Ovary (tissue), 9 donors: ENCODE measurements around the gene FAM151B. TPM values are rescaled to one million over a fixed set of nuclear protein-coding genes. Genes with fewer than 3 reads are reported as not detected.
"Not testable (repeated sequence)": the region's sequence is repeated elsewhere in the genome, so short reads cannot be mapped to it uniquely, and the experiment has no call there.

Source experiments
- DNase-seq, 5 donors: peaks; one replicate each; pipeline ENCODE4 v3.0.0-alpha.2; 2019 to 2020
- H3K27ac ChIP-seq, 2 donors: fragments of 200-600 bp; one replicate each; pipeline versions ENCODE4 v1.5.1 to v1.8.0; 2019 to 2022
- H3K27me3 ChIP-seq: fragments of 200-600 bp; one replicate; pipeline ENCODE4 v1.8.0; 2022
- H3K36me3 ChIP-seq: fragments of 200-600 bp; sonication (generic); one replicate; pipeline ENCODE4 v1.5.1; 2019
- H3K4me1 ChIP-seq: one replicate; pipeline ENCODE4 v1.8.1; 2013; ENCODE audit warnings: mild to moderate bottlenecking, moderate library complexity; ENCODE audit not compliant: insufficient read depth
- H3K4me3 ChIP-seq: fragments of 200-600 bp; sonication (generic); one replicate; pipeline ENCODE4 v1.5.1; 2017
- H3K9me3 ChIP-seq, 2 donors: fragments of 200-600 bp in 1 of 2; sonication (generic) in 1 of 2; one replicate each; pipeline versions ENCODE4 v1.5.1 to v1.8.1; 2013 to 2019; ENCODE audit warnings: mild to moderate bottlenecking in 1 of 2, moderate library complexity in 1 of 2
- CTCF ChIP-seq, 3 donors: fragments of 450-650 bp in 2 of 3; fragments of 200-600 bp in 1 of 3; IDR thresholded peaks; one replicate each; pipeline versions ENCODE4 v1.5.1 to v1.8.0; 2016 to 2022; ENCODE audit warnings: antibody characterized with exemption in 3 of 3, mild to moderate bottlenecking in 1 of 3
- EP300 ChIP-seq: sonication (generic); formaldehyde crosslinking; IDR thresholded peaks from one replicate; pipeline ENCODE4 v1.6.1; 2017; ENCODE audit warnings: antibody characterized with exemption
- POLR2A ChIP-seq: fragments of 450-650 bp; IDR thresholded peaks from one replicate; pipeline ENCODE4 v1.6.1; 2017; ENCODE audit warnings: antibody characterized with exemption, mild to moderate bottlenecking, moderate library complexity
- WGBS, 3 donors: extraction: QIAGEN DNeasy Blood & Tissue Kit in 1 of 3; methylation state at CpG; one replicate each; pipeline versions ENCODE4 v1.1.5 to v1.1.7; 2013 to 2017; 5-methylcytosine and 5-hydroxymethylcytosine counted together
- intact Hi-C, 4 donors: fragments of 100-400 bp; cut with DNase I; formaldehyde crosslinking; loops; one replicate each; pipeline versions ENCODE4 v1.11.0 to v1.15.1; 2022 to 2023
- polyA plus RNA-seq, 2 donors: library from polyadenylated mRNA; stranded (reverse); fragments of 200-250 nt in 1 of 2; fragments of 350-450 nt in 1 of 2; fragmentation: Illumina TruSeq in 1 of 2; extraction: RNeasy Lipid Tissue Mini Kit (QIAGEN cat#74804) in 1 of 2; gene quantifications; one replicate each; pipeline ENCODE4 v1.2.3, GENCODE V29; 2013 to 2014
- total RNA-seq, 7 donors: library from RNA; depleted of rRNA in 2 of 7; stranded (reverse); fragments of >200 nt in 2 of 7; fragmentation: NEBNext Ultra II Directional in 3 of 7; extraction: Animal tissue kit (Norgen Biotek cat#: 25700) in 3 of 7; gene quantifications; one replicate each; pipeline versions ENCODE4 v1.1.0 to v1.2.4, GENCODE V29; 2016 to 2023
- donor health status: DM: no; HTN: no; CAD: no; lungs with moderate emphysema.
- donor health status: DM: no; HTN: no; CAD: no.
- donor health status: Bipolar disorder and iron deficiency.
- donor health status: DM: yes; HTN: yes; CAD: no.
- donor health status: DM: no; HTN: no; CAD: no.
- donor health status: DM: yes; HTN: yes; CAD: no.

FAM151B gene
- total and polyA plus RNA-seq, 9 donors, result 0.82 to 3.9 (median 2.4) TPM

GRCh38 chr5:80482578-80482977 is 5.3 kb upstream of the FAM151B start:
- intact Hi-C loops, result no loop called here
- Histone ChIP-seq H3K4me1 (peaks cover 2% of the 10 kb centered on the region), H3K4me3 (no peak overlapping the region), H3K27me3 (no peaks in the 10 kb centered on the region), H3K27ac (no peak overlapping the region), H3K36me3 (no peaks in the 10 kb centered on the region), H3K9me3 (peaks cover 0 to 5% of the 10 kb centered on the region in 2 donors)
- no peak for TF ChIP-seq EP300
- no peak for TF ChIP-seq CTCF (IDR thresholded peaks at IDR 0.05)
- no peak for TF ChIP-seq POLR2A
- 74 to 80% (median 75%) methylated on average over 4 of the region's 4 CpGs for WGBS, 3 donors
- no peak for DNase-seq

GRCh38 chr5:80483636-80484232 is 4.2 kb upstream of the FAM151B start:
- intact Hi-C loops, result no loop called here
- TF ChIP-seq POLR2A (no peak), CTCF (IDR thresholded peaks at IDR 0.05) (no peak), EP300 (no peak)

GRCh38 chr5:80487444-80487828 is 464 bp upstream of the FAM151B start:
- H3K27ac ChIP-seq, result peak overlapping the region in 1 of 2 donors; percentile 71
- intact Hi-C loops, result no loop called here
- peak overlapping the region; percentile 58 for H3K4me3 ChIP-seq
- 49 to 58% (median 54%) methylated on average over 18 of the region's 18 CpGs for WGBS, 3 donors
- no peaks in the 10 kb centered on the region for H3K9me3 ChIP-seq
- no peaks in the 10 kb centered on the region for H3K27me3 ChIP-seq
- H3K36me3 ChIP-seq, result no peaks in the 10 kb centered on the region
- peak in 2 of 5 donors; percentile 31 to 34 for DNase-seq
- no peak for TF ChIP-seq POLR2A
- no peak for TF ChIP-seq CTCF (IDR thresholded peaks at IDR 0.05)
- no peak for TF ChIP-seq EP300
- H3K4me1 ChIP-seq, result peaks cover 2% of the 10 kb centered on the region

More at GRCh38 chr5:80483636-80484232, 4.2 kb upstream of the FAM151B start:
- H3K27ac ChIP-seq, result no peak overlapping the region
- 90 to 97% (median 96%) methylated on average over 3 of the region's 3 CpGs for WGBS, 3 donors
- H3K36me3 ChIP-seq, result no peaks in the 10 kb centered on the region
- H3K27me3 ChIP-seq, result no peaks in the 10 kb centered on the region
- H3K4me1 ChIP-seq, result peaks cover 2% of the 10 kb centered on the region
- no peak for DNase-seq
- H3K9me3 ChIP-seq, result peaks cover 0 to 5% of the 10 kb centered on the region in 2 donors
- no peak overlapping the region for H3K4me3 ChIP-seq

GRCh38 chr5:80491296-80491695 is 3.4 kb downstream of the FAM151B start:
- no peak overlapping the region for H3K27ac ChIP-seq
- intact Hi-C loops, result no loop called here
- TF ChIP-seq EP300, result no peak

GRCh38 chr5:80492741-80493140 is 4.8 kb downstream of the FAM151B start:
- Histone ChIP-seq H3K27ac (no peak overlapping the region), H3K27me3 (no peaks in the 10 kb centered on the region), H3K4me1 (no peaks in the 10 kb centered on the region), H3K36me3 (no peaks in the 10 kb centered on the region), H3K9me3 (no peaks in the 10 kb centered on the region), H3K4me3 (no peak overlapping the region)
- WGBS, 3 donors, result 92 to 98% (median 96%) methylated on average over 3 of the region's 3 CpGs
- intact Hi-C loops, result no loop called here
- no peak for TF ChIP-seq CTCF (IDR thresholded peaks at IDR 0.05)
- TF ChIP-seq POLR2A, result no peak
- TF ChIP-seq EP300, result no peak
- no peak for DNase-seq

More at GRCh38 chr5:80491296-80491695, 3.4 kb downstream of the FAM151B start:
- no peaks in the 10 kb centered on the region for H3K27me3 ChIP-seq
- H3K36me3 ChIP-seq, result no peaks in the 10 kb centered on the region
- peaks cover 2% of the 10 kb centered on the region for H3K4me1 ChIP-seq
- no peaks in the 10 kb centered on the region for H3K9me3 ChIP-seq
- no peak for DNase-seq
- WGBS, 3 donors, result 91 to 98% (median 97%) methylated on average over 3 of the region's 3 CpGs
- H3K4me3 ChIP-seq, result no peak overlapping the region

GRCh38 chr5:80493443-80493842 is 5.5 kb downstream of the FAM151B start:
- H3K36me3 ChIP-seq, intact Hi-C loops, H3K9me3 ChIP-seq, H3K4me3 ChIP-seq, H3K27ac ChIP-seq, DNase-seq, H3K4me1 ChIP-seq, H3K27me3 ChIP-seq: not testable (repeated sequence)
- WGBS, 3 donors, result 86 to 94% (median 87%) methylated on average over 7 of the region's 7 CpGs
